Heart left ventricle (tissue), 16 donors: ENCODE data around the gene DSCAM. TPM values are rescaled to one million over a fixed set of nuclear protein-coding genes. Genes with fewer than 3 reads are reported as not detected.

ENCODE experiments used
- ATAC-seq, 4 donors: fragments of 200-7000 bp; cut with Tn5 transposase; one replicate each; pipeline ENCODE4 v1.9.1; 2020 to 2022; ENCODE audit warnings: moderate library complexity in 4 of 4, mild to moderate bottlenecking in 3 of 4, moderate number of reproducible peaks in 1 of 4
- DNase-seq, 5 donors: peaks; one replicate each; pipeline ENCODE4 v3.0.0-alpha.2; 2020
- H3K27ac ChIP-seq, 12 donors: fragments of 200-600 bp; sonication (generic) in 4 of 12; one replicate each; pipeline versions ENCODE4 v1.5.0 to v1.8.0; 2016 to 2022; ENCODE audit warnings: mild to moderate bottlenecking in 2 of 12
- H3K27me3 ChIP-seq, 9 donors: fragments of 200-600 bp; sonication (generic) in 2 of 9; one replicate each; pipeline versions ENCODE4 v1.5.1 to v1.8.0; 2016 to 2022; ENCODE audit warnings: mild to moderate bottlenecking in 3 of 9
- H3K36me3 ChIP-seq, 9 donors: fragments of 200-600 bp; sonication (generic) in 2 of 9; one replicate each; pipeline versions ENCODE4 v1.5.0 to v1.8.0; 2018 to 2022; ENCODE audit warnings: mild to moderate bottlenecking in 2 of 9
- H3K4me1 ChIP-seq, 12 donors: fragments of 200-600 bp; sonication (generic) in 4 of 12; one replicate each; pipeline versions ENCODE4 v1.5.0 to v1.8.0; 2016 to 2022; ENCODE audit warnings: mild to moderate bottlenecking in 3 of 12
- H3K4me3 ChIP-seq, 12 donors: fragments of 200-600 bp; sonication (generic) in 4 of 12; one replicate each; pipeline versions ENCODE4 v1.5.0 to v1.8.0; 2017 to 2022; ENCODE audit warnings: mild to moderate bottlenecking in 9 of 12, moderate library complexity in 4 of 12
- H3K9me3 ChIP-seq, 12 donors: fragments of 200-600 bp; sonication (generic) in 4 of 12; one replicate each; pipeline versions ENCODE4 v1.5.0 to v1.8.0; 2016 to 2022; ENCODE audit warnings: mild to moderate bottlenecking in 1 of 12
- POLR2A ChIP-seq, 2 donors: fragments of 450-650 bp; IDR thresholded peaks; one replicate each; pipeline ENCODE4 v1.6.1; 2017; ENCODE audit warnings: antibody characterized with exemption in 2 of 2, mild to moderate bottlenecking in 2 of 2, moderate library complexity in 2 of 2
- WGBS, 4 donors: extraction: QIAGEN DNeasy Blood & Tissue Kit in 2 of 4; methylation state at CpG; one replicate each; pipeline versions ENCODE4 v1.1.5 to v1.1.7; 2013 to 2018; 5-methylcytosine and 5-hydroxymethylcytosine counted together
- intact Hi-C, 10 donors: fragments of 100-400 bp; cut with DNase I; formaldehyde crosslinking; loops; one replicate each; pipeline versions ENCODE4 v1.11.1 to v1.14.2; 2022
- polyA plus RNA-seq, 2 donors: library from polyadenylated mRNA; stranded (reverse); fragments of 200-250 nt; gene quantifications; one replicate each; pipeline ENCODE4 v1.2.3, GENCODE V29; 2013
- total RNA-seq, 9 donors: library from RNA; depleted of rRNA in 2 of 9; stranded (reverse); fragments of >200 nt in 2 of 9; fragmentation: NEBNext Ultra II Directional in 3 of 9; extraction: Animal tissue kit (Norgen Biotek cat#: 25700) in 3 of 9; gene quantifications; one replicate each; pipeline versions ENCODE4 v1.1.0 to v1.2.4, GENCODE V29; 2016 to 2023
- TF ChIP-seq, protein P1 (sequence below), 12 donors: fragments of 200-600 bp; sonication (generic) in 4 of 12; IDR thresholded peaks; one replicate each; pipeline versions ENCODE4 v1.5.0 to v1.8.0; 2018 to 2022; ENCODE audit warnings: antibody characterized with exemption in 12 of 12, mild to moderate bottlenecking in 5 of 12
- donor health status: ischemic (EF 13 %, LVEDD 7.1; RV severe dilation, severe dysfunction).
- donor health status: healthy with polysubstance abuse.
- donor health status: DM: no; HTN: yes; CAD: no.
- donor health status: DM: no; HTN: no; CAD: no.
- donor health status: ischemic (EF 25% LVEDD 6.9; RV normal size, moderate dysfunction).
- donor health status: ischemic (EF 25% LVEDD 5.7; RV mildly dilated, moderate dysfunction).
- donor health status: healthy.
- donor health status: DM: yes; HTN: yes; CAD: no.
- donor health status: ischemic (EF 35%, LVEDD 5.7; RV mildly dilated, moderate dysfunction).
- donor health status: nonischemic (EF 11% LVEDD 7.7; RV severe dilation, severe dysfunction).
- donor health status: DM: yes; HTN: yes; CAD: no.
- donor health status: PGD.
- donor health status: ischemic (EF 29% LVEDD 5.4; RV normal size, mild dysfunction).
- donor health status: nonischemic (EF 23%, LVEDD 6.1; RV moderate dilation, normal function).

DSCAM gene
- total and polyA plus RNA-seq, 11 donors = 0.03 TPM; not detected in 10

DNA sequence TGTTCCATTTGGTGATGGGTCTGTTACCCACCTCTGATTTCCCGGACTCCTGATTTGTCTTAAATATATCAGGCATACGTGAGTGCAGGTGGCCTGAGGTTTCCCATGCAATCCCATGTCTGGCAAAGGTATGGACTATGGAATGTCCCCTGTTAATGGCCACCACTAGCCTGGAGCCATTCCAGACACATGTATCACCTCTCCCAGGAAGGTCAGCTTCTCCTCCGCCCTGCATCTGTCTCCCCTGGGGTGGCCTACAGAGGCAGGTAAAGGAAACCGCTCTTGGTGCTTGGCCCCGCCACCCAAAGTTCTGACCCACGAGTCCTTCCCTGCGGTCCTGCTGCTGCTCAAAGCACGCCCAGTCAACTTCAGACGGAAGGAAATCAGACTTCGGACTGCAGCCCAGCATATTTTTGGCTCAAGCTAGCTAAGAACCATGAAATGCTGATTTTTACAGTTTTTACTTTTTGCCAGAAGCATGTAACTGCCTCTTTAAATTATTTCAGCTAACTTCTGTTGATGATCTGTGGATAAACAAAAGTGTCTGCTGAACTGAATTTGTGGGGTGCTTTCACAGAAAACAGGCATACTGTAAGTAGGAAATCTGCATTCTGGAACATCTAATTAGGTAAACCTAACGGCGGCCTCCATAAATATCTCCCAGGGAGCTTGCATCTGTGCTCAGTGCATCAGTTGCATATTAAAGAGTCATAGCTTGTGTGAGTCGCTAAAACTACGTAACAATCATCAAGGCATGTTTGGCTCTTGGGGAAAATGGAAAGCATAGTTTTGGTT, 873.8 kb downstream of the DSCAM start:
- ATAC-seq = no peak

DNA sequence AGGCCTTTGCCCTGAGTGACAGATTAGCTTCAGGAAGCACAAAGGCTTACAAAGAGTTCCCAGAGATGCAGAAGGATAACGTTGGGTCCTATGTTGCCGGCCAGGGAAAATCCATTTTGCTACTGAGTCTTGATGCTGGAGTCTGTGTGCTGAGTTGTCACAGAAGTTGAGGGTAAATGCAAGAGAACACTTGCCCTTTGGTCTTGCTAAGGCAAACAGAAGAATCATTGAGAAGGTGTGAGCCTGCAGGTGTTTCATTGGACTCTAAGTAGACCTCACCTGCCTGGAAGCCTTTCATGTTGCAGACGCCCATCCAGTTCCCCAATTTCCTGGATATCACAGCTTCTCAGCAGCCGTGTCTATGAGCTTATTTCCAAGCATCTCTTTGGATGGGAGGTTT, 874.5 kb downstream of the DSCAM start:
- Histone ChIP-seq H3K9me3 (peaks cover 0 to 6% (median 0%) of the 10 kb centered on the region in 12 donors), H3K36me3 (no peaks in the 10 kb centered on the region), H3K4me1 (no peaks in the 10 kb centered on the region), H3K4me3 (no peak overlapping the region), H3K27me3 (peaks cover 0 to 10% (median 0%) of the 10 kb centered on the region in 9 donors), H3K27ac (no peak overlapping the region)
- DNase-seq (no peak), ATAC-seq (no peak)
- 59 to 62% (median 61%) methylated on average over 4 of the region's 4 CpGs for WGBS, 4 donors
- intact Hi-C loops = no loop called here
- TF ChIP-seq POLR2A (IDR thresholded peaks at IDR 0.05) = no peak
- TF ChIP-seq, protein P1, sequence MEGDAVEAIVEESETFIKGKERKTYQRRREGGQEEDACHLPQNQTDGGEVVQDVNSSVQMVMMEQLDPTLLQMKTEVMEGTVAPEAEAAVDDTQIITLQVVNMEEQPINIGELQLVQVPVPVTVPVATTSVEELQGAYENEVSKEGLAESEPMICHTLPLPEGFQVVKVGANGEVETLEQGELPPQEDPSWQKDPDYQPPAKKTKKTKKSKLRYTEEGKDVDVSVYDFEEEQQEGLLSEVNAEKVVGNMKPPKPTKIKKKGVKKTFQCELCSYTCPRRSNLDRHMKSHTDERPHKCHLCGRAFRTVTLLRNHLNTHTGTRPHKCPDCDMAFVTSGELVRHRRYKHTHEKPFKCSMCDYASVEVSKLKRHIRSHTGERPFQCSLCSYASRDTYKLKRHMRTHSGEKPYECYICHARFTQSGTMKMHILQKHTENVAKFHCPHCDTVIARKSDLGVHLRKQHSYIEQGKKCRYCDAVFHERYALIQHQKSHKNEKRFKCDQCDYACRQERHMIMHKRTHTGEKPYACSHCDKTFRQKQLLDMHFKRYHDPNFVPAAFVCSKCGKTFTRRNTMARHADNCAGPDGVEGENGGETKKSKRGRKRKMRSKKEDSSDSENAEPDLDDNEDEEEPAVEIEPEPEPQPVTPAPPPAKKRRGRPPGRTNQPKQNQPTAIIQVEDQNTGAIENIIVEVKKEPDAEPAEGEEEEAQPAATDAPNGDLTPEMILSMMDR (IDR thresholded peaks at IDR 0.05) = no peak

More for the DNA sequence above, 873.8 kb downstream of the DSCAM start:
- Histone ChIP-seq H3K9me3 (peaks cover 0 to 4% (median 0%) of the 10 kb centered on the region in 12 donors), H3K36me3 (no peaks in the 10 kb centered on the region), H3K27ac (no peak overlapping the region), H3K27me3 (peaks cover 0 to 14% (median 0%) of the 10 kb centered on the region in 9 donors), H3K4me1 (no peaks in the 10 kb centered on the region), H3K4me3 (no peak overlapping the region)
- intact Hi-C loops = no loop called here
- no peak for DNase-seq
- 87 to 91% (median 90%) methylated on average over 14 of the region's 14 CpGs for WGBS, 4 donors
- TF ChIP-seq, protein P1 (IDR thresholded peaks at IDR 0.05) = no peak
- no peak for TF ChIP-seq POLR2A (IDR thresholded peaks at IDR 0.05)

DNA sequence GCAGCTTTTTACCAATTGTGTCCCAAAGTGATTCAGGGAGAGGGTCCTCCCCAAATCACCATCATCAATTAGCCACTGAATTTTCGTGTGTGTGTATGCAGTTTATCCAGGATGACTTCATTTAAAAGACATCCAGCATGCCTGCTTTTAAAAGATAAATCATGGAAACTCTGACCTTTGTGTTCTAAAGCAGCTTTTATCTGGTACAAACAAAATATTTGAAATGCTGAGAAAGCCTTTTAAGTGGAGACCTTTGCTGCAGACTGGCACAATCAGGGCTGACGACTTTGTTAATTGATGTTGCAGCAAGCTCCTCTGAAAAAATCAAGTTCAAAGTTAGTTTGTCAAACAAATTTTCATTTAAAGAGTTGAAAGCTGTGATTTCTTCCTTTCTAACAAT, 875.0 kb downstream of the DSCAM start:
- no peak for ATAC-seq

More for the DNA sequence above, 875.0 kb downstream of the DSCAM start:
- H3K4me1 ChIP-seq = no peaks in the 10 kb centered on the region
- no peaks in the 10 kb centered on the region for H3K36me3 ChIP-seq
- H3K9me3 ChIP-seq = peaks cover 0 to 6% (median 0%) of the 10 kb centered on the region in 12 donors
- no peak overlapping the region for H3K27ac ChIP-seq
- H3K4me3 ChIP-seq = no peak overlapping the region
- DNase-seq = no peak
- WGBS, 4 donors = 10 to 18% (median 14%) methylated on average over 2 of the region's 2 CpGs
- H3K27me3 ChIP-seq = peaks cover 0 to 10% (median 0%) of the 10 kb centered on the region in 9 donors
- intact Hi-C loops = no loop called here
- TF ChIP-seq POLR2A (IDR thresholded peaks at IDR 0.05) = no peak
- TF ChIP-seq, protein P1 (IDR thresholded peaks at IDR 0.05) = no peak
